Osteoblast (primary cell): ENCODE results near the gene FOLR2. TPM values are rescaled to one million over a fixed set of nuclear protein-coding genes. Genes with fewer than 3 reads are reported as not detected.
A peak's percentile ranks its signal among the peaks of the same experiment; 100 is the strongest.

Source experiments
- DNase-seq: peaks from one replicate; pipeline ENCODE4 v3.0.0; 2011; ENCODE audit warnings: low spot score, mixed read lengths; ENCODE audit not compliant: insufficient read length; ENCODE audit errors: missing footprints
- H2AFZ ChIP-seq: 2 replicates; pipeline ENCODE4 v1.6.0; 2011; ENCODE audit warnings: mild to moderate bottlenecking, low read length
- H3K27ac ChIP-seq: 2 replicates; pipeline ENCODE4 v1.5.1; 2011; ENCODE audit warnings: mild to moderate bottlenecking, low read depth, low read length, moderate library complexity
- H3K27me3 ChIP-seq: 2 replicates; pipeline ENCODE4 v1.6.0; 2012; ENCODE audit warnings: mild to moderate bottlenecking, control low read depth, inconsistent platforms, low read length, moderate library complexity; ENCODE audit not compliant: insufficient read depth
- H3K36me3 ChIP-seq: 2 replicates; pipeline ENCODE4 v1.5.1; 2011; ENCODE audit warnings: mild to moderate bottlenecking, low read length, control low read depth, moderate library complexity; ENCODE audit not compliant: insufficient read depth
- H3K4me1 ChIP-seq: 2 replicates; pipeline ENCODE4 v1.5.1; 2011; ENCODE audit warnings: mild to moderate bottlenecking, low read length, control low read depth, moderate library complexity; ENCODE audit not compliant: insufficient read depth
- H3K4me2 ChIP-seq: 2 replicates; pipeline ENCODE4 v1.6.0; 2011; ENCODE audit warnings: mild to moderate bottlenecking, low read length; ENCODE audit not compliant: insufficient read depth
- H3K4me3 ChIP-seq: fragments of 200-600 bp; sonication (generic); 3 replicates; pipeline ENCODE4 v1.5.1; 2012; ENCODE audit warnings: mild to moderate bottlenecking, low read length, inconsistent platforms; ENCODE audit not compliant: insufficient read depth
- H3K79me2 ChIP-seq: 2 replicates; pipeline ENCODE4 v1.6.0; 2012; ENCODE audit warnings: mild to moderate bottlenecking, low read length, control low read depth, inconsistent platforms; ENCODE audit not compliant: insufficient read depth
- H3K9me3 ChIP-seq: 2 replicates; pipeline ENCODE4 v1.5.1; 2011; ENCODE audit warnings: low read depth, low read length, control low read depth
- H4K20me1 ChIP-seq: 2 replicates; pipeline ENCODE4 v1.6.0; 2012; ENCODE audit warnings: mild to moderate bottlenecking, low read length, control low read depth; ENCODE audit not compliant: insufficient read depth
- CTCF ChIP-seq: IDR thresholded peaks from 2 replicates; pipeline ENCODE4 v1.5.1; 2011; ENCODE audit warnings: mild to moderate bottlenecking, low read depth, low read length, moderate library complexity; ENCODE audit errors: extremely low read depth
- total RNA-seq: library from RNA; depleted of rRNA; stranded (reverse); fragments of >200 nt; gene quantifications from 2 replicates; pipeline ENCODE4 v1.2.3, GENCODE V29; 2012

The FOLR2 gene
- total RNA-seq, 1 donor = not detected

DNA sequence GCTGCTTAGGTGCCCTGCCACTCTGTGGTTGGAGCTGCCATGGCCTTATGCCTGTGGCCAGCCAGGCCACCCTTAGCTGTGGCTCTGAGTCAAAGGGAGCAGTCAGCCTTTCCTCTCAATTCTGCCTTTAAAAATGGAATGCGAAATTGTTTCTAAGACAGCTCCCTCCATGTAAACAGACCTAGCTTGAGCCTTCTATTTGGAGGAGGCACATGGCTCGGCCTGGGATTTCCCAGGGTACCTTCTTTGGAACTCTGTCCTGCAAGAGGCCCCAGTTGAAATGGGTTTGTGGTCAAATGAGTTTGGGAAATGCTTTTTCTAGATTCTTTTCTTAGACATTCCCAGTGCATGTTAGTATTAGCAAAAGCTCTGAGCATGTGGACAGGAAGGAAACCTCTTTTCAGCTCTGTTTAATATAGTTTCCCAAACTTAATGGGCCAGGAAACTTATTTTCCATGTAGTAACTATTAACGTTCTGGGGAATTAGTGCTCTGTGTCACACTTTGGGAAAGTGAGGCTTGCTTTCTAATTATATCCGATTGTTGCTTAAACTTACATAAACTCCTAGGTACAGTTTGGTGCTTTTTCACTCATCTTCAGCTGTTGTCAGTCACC, 19.6 kb downstream of the FOLR2 start:
- Histone ChIP-seq H3K27me3 (peaks cover 10% of the 10 kb centered on the region), H3K4me3 (no peak overlapping the region), H3K27ac (no peak overlapping the region), H2AFZ (no peak overlapping the region), H3K9me3 (no peaks in the 10 kb centered on the region), H4K20me1 (peaks cover 61% of the 10 kb centered on the region), H3K4me1 (peaks cover 9% of the 10 kb centered on the region), H3K79me2 (peaks cover 6% of the 10 kb centered on the region), H3K4me2 (no peak overlapping the region), H3K36me3 (peaks cover 65% of the 10 kb centered on the region)
- peak; percentile 46 for DNase-seq
- no peak for TF ChIP-seq CTCF

DNA sequence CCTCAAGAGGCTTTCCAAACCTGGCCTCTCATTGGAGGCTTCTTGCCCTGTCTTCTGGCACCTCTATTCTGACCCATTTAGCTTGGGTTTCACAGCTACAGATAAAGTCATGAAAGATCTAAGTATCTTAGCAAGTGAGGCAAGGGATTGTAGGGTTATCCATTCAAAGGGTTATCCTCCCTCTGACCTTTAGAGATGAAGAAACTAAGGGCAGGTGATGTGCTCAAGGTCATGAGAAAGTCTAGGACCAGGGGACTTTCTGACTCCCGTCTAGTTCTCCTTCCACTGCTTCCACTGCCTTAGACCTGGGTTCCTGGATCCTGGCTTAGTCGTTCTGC, 20.1 kb downstream of the FOLR2 start:
- Histone ChIP-seq H3K4me3 (no peak overlapping the region), H4K20me1 (peaks cover 55% of the 10 kb centered on the region), H3K36me3 (peaks cover 59% of the 10 kb centered on the region), H3K9me3 (no peaks in the 10 kb centered on the region), H2AFZ (no peak overlapping the region), H3K4me2 (no peak overlapping the region), H3K4me1 (peaks cover 9% of the 10 kb centered on the region), H3K27me3 (peaks cover 13% of the 10 kb centered on the region), H3K79me2 (peaks cover 2% of the 10 kb centered on the region), H3K27ac (no peak overlapping the region)
- TF ChIP-seq CTCF = no peak
- peak; percentile 77 for DNase-seq

DNA sequence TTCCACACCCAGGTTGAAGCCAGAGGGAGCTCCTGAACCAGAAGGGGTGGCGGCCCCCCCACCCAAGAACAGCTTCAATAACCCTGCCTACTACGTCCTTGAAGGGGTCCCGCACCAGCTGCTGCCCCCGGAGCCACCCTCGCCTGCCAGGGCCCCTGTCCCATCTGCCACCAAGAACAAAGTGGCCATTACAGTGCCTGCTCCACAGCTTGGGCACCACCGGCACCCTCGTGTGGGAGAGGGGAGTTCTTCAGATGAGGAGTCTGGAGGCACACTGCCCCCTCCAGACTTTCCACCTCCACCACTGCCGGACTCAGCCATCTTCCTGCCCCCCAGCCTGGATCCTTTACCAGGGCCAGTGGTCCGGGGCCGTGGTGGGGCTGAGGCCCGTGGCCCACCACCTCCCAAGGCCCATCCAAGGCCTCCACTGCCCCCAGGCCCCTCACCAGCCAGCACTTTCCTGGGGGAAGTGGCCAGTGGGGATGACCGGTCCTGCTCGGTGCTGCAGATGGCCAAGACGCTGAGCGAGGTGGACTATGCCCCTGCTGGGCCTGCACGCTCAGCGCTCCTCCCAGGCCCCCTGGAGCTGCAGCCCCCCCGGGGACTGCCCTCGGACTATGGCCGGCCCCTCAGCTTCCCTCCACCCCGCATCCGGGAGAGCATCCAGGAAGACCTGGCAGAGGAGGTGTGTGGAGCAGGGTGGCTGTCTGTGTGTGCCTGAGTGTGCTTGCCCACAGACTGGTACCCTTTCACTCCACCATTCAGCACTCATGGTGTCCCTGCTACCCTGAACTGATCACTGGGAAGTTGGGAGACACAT, 20.7 kb downstream of the FOLR2 start:
- no peak overlapping the region for H3K4me2 ChIP-seq
- H3K36me3 ChIP-seq = peaks cover 54% of the 10 kb centered on the region
- H3K4me1 ChIP-seq = peaks cover 9% of the 10 kb centered on the region
- no peaks in the 10 kb centered on the region for H3K79me2 ChIP-seq
- peak; percentile 87 for DNase-seq
- TF ChIP-seq CTCF = no peak
- H3K9me3 ChIP-seq = no peaks in the 10 kb centered on the region
- no peak overlapping the region for H3K27ac ChIP-seq
- no peak overlapping the region for H2AFZ ChIP-seq
- H3K4me3 ChIP-seq = no peak overlapping the region
- peaks cover 19% of the 10 kb centered on the region for H3K27me3 ChIP-seq
- peaks cover 52% of the 10 kb centered on the region for H4K20me1 ChIP-seq

DNA sequence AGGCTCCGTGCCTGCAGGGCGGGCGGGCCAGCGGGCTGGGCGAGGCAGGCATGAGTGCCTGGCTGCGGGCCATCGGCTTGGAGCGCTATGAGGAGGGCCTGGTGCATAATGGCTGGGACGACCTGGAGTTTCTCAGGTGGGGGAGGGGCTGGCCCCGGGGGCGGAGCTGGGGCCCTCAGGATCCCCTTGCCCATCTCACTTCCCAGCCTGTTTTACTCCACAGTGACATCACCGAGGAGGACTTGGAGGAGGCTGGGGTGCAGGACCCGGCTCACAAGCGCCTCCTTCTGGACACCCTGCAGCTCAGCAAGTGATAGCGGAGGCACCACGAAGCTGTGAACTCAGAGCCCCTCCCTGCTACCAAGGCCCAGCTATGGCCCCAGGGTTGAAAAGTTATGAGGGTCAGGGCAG, 21.5 kb downstream of the FOLR2 start:
- Histone ChIP-seq H3K36me3 (peaks cover 46% of the 10 kb centered on the region), H3K79me2 (no peaks in the 10 kb centered on the region), H3K4me1 (peaks cover 9% of the 10 kb centered on the region), H3K27ac (no peak overlapping the region), H3K9me3 (no peaks in the 10 kb centered on the region), H4K20me1 (peaks cover 46% of the 10 kb centered on the region), H3K4me3 (no peak overlapping the region), H3K4me2 (no peak overlapping the region), H3K27me3 (peaks cover 24% of the 10 kb centered on the region), H2AFZ (no peak overlapping the region)
- TF ChIP-seq CTCF = peak; percentile 77
- DNase-seq = peak; percentile 99
